ENCODE measurements around the gene TEAD1. TPM values are rescaled to one million over a fixed set of nuclear protein-coding genes. Genes with fewer than 3 reads are reported as not detected.

TEAD1 gene
- polyA plus RNA-seq, 1 experiment = 113 TPM

DNA sequence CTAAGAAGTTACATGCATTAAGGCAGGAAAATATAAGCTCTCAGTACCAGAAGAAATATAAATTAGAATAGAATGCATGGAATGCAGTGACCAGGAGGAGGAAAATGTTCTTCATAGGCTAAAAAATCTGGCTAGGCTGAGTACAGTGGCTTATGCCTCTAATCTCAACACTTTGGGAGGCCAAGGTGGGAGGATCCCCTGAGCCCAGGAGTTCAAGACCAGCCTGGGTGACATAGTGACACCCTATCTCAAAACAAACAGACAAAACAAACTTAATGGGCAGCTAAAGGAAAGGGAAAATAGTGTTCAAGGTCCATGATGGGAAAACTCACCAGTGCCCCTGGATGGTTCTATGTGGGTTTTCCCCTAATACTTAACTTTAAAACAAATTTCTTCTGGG lies 256.6 kb downstream of the TEAD1 start:
- Histone ChIP-seq H3K27me3 (ENCODE audit: control insufficient read depth, insufficient read depth, low read length) (no peaks in the 10 kb centered on the region), H3K27ac (ENCODE audit: low read depth, low read length) (no peak overlapping the region), H3K4me3 (ENCODE audit: low read depth, low read length) (no peak overlapping the region), H3K9me3 (ENCODE audit: control insufficient read depth, insufficient read depth, low read length) (no peaks in the 10 kb centered on the region)
- CTCF ChIA-PET = interaction anchor here (1.0 to 3.8 kb wide), 2 partner anchors 16 to 600 kb away, joined by 4 to 21 read pairs; no protein-coding TSS in a partner anchor
- TF ChIP-seq, protein P1, sequence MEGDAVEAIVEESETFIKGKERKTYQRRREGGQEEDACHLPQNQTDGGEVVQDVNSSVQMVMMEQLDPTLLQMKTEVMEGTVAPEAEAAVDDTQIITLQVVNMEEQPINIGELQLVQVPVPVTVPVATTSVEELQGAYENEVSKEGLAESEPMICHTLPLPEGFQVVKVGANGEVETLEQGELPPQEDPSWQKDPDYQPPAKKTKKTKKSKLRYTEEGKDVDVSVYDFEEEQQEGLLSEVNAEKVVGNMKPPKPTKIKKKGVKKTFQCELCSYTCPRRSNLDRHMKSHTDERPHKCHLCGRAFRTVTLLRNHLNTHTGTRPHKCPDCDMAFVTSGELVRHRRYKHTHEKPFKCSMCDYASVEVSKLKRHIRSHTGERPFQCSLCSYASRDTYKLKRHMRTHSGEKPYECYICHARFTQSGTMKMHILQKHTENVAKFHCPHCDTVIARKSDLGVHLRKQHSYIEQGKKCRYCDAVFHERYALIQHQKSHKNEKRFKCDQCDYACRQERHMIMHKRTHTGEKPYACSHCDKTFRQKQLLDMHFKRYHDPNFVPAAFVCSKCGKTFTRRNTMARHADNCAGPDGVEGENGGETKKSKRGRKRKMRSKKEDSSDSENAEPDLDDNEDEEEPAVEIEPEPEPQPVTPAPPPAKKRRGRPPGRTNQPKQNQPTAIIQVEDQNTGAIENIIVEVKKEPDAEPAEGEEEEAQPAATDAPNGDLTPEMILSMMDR (IDR thresholded peaks at IDR 0.05; ENCODE audit: low read depth, low read length) = no peak
- no peak for DNase-seq (ENCODE audit: low read depth, low spot score)
- POLR2A ChIA-PET = no interaction called here

DNA sequence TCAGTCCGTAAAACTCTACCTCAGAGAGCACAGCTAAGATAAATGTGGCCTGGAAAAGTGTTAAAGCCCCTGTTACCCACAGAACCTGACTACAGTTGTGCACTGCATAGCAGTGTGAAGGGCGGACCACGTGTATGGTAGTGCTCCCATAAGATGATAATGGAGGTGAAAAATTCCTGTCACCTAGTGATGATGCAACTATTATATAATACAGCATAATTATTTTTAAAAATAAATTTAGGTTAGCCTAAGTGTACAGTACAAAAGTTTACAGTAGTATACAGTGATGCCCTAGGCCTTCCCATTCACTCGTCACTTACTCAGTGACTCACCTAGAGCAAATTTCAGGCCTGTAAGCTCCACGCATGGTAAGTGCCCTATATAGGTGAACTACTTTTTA lies 258.3 kb downstream of the TEAD1 start:
- Histone ChIP-seq H3K4me3 (ENCODE audit: low read depth, low read length) (no peak overlapping the region), H3K9me3 (ENCODE audit: control insufficient read depth, insufficient read depth, low read length) (no peaks in the 10 kb centered on the region), H3K27ac (ENCODE audit: low read depth, low read length) (no peak overlapping the region), H3K27me3 (ENCODE audit: control insufficient read depth, insufficient read depth, low read length) (no peaks in the 10 kb centered on the region)
- TF ChIP-seq, protein P1 (IDR thresholded peaks at IDR 0.05; ENCODE audit: low read depth, low read length) = no peak
- no peak for DNase-seq (ENCODE audit: low read depth, low spot score)
- POLR2A ChIA-PET = no interaction called here
- CTCF ChIA-PET = no interaction called here

DNA sequence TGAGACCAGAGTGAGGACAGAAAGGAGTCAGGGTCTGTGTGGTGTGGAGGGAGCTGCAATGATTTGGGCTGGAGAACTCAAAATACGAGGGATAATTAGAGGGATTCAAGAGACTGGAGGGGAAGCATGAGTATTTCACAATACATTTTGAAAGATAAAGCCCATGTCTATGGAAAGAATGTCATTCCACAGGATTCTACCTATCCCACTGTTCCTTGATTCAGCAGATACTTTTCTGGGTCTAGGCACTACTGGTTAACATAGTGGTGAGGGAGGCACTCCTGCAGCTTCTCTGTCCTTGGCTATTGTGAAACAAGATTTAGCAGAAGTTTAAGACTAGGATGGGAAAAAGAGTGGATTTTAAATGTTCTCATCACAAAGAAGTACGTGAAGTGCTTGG lies 262.0 kb downstream of the TEAD1 start:
- no peak overlapping the region for H3K4me3 ChIP-seq (ENCODE audit: low read depth, low read length)
- ChIA-PET CTCF (interaction anchor here (1.7 kb wide), 1 partner anchor 22 kb away, joined by 4 read pairs; no protein-coding TSS in a partner anchor), POLR2A (no interaction called here)
- H3K27ac ChIP-seq (ENCODE audit: low read depth, low read length) = no peak overlapping the region
- no peak for DNase-seq (ENCODE audit: low read depth, low spot score)
- no peaks in the 10 kb centered on the region for H3K9me3 ChIP-seq (ENCODE audit: control insufficient read depth, insufficient read depth, low read length)
- H3K27me3 ChIP-seq (ENCODE audit: control insufficient read depth, insufficient read depth, low read length) = no peaks in the 10 kb centered on the region
- TF ChIP-seq, protein P1 (IDR thresholded peaks at IDR 0.05; ENCODE audit: low read depth, low read length) = no peak

DNA sequence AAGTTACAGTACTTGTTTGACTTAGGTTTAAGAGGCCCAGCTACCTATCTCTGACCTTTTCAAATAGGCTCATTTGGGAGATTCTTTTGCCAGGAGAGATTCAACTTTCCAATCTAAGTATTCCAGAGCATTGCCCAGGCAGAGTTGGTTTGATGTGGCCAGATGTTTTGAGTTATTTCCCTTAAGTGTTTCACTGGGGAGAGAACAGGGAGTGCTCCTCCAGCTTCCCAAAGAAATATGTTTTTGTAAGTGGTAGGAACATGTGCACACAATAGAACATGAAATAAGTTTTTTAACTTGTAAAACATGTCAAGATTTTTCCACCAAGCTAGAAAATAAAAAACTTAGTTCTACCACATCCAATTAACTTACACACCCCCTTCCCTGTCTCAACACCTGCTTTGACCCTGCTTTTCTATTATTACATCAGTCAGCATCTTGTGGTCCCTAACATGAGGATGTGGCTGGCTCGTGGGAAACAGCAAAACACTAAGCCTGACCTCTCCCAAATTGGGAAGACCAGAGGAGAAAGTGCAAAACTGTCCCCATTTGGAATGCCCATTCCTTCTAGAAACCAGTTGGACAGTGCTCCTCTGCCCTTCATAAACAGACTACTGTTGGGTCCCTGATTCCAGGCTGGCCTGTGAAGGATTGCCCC lies 264.5 kb downstream of the TEAD1 start:
- no peaks in the 10 kb centered on the region for H3K9me3 ChIP-seq (ENCODE audit: control insufficient read depth, insufficient read depth, low read length)
- H3K27me3 ChIP-seq (ENCODE audit: control insufficient read depth, insufficient read depth, low read length) = no peaks in the 10 kb centered on the region
- CTCF ChIA-PET = no interaction called here
- TF ChIP-seq, protein P1 (IDR thresholded peaks at IDR 0.05; ENCODE audit: low read depth, low read length) = no peak
- POLR2A ChIA-PET = no interaction called here
- no peak for DNase-seq (ENCODE audit: low read depth, low spot score)
- H3K4me3 ChIP-seq (ENCODE audit: low read depth, low read length) = no peak overlapping the region
- no peak overlapping the region for H3K27ac ChIP-seq (ENCODE audit: low read depth, low read length)

DNA sequence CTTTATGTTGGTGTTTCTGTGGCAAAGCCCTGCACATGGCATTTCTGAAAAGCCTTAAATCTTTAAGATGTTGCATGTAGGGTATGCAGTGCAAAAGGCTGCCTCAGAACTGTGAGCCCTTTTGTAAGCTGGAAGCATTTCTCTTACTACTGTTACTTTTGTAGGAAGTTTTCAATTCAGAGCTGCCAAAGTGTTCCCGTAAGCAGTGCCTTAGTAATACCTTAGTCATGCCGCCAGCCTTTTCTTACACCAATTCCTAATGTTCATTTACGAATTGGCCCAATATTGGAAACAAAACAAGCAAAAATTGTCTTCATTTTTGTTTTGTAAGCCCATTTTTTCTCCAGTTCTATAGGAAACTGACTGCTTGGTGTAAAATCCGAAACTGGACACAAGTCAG lies 267.4 kb downstream of the TEAD1 start:
- no peak for DNase-seq (ENCODE audit: low read depth, low spot score)
- TF ChIP-seq, protein P1 (IDR thresholded peaks at IDR 0.05; ENCODE audit: low read depth, low read length) = no peak
- POLR2A ChIA-PET = no interaction called here

More for the DNA sequence above, 267.4 kb downstream of the TEAD1 start:
- Histone ChIP-seq H3K9me3 (ENCODE audit: control insufficient read depth, insufficient read depth, low read length) (no peaks in the 10 kb centered on the region), H3K27me3 (ENCODE audit: control insufficient read depth, insufficient read depth, low read length) (no peaks in the 10 kb centered on the region), H3K27ac (ENCODE audit: low read depth, low read length) (no peak overlapping the region), H3K4me3 (ENCODE audit: low read depth, low read length) (no peak overlapping the region)
- CTCF ChIA-PET = interaction anchor here (1.0 kb wide), 1 partner anchor 444 kb away, joined by 3 read pairs; no protein-coding TSS in a partner anchor

Measured in AG04450 (cell line).